Measurements from ENCODE around the gene CLDN14.

GRCh38 chr21:36478207-36478701 is 1.7 kb downstream of the CLDN14 start:
- TF ChIP-seq EZH2 (IDR thresholded peaks at IDR 0.05): no peak
- TF ChIP-seq POLR2AphosphoS5 (IDR thresholded peaks at IDR 0.05; ENCODE audit: borderline replicate concordance, low read depth, low read length): no peak

All from SK-N-MC (cell line).